Natural killer cell treated with Interleukin-12 subunit alpha and Interleukin-12 subunit beta and Interleukin-15 and Interleukin-18, amount 100 ng/mL, for 72 hours (primary cell): ENCODE data around the gene EPN2. TPM values are rescaled to one million over a fixed set of nuclear protein-coding genes. Genes with fewer than 3 reads are reported as not detected.
"Not testable (repeated sequence)": the region's sequence is repeated elsewhere in the genome, so short reads cannot be mapped to it uniquely, and the experiment has no call there.

ENCODE experiments used
- ATAC-seq, 2 donors: fragments of 150-1000 bp; cut with Tn5 transposase in 1 of 2; sonication (Bioruptor Pico), chemical (Tn5 transposase) in 1 of 2; 2 replicates each; pipeline ENCODE4 v1.10.0; 2021
- DNase-seq: peaks from one replicate; pipeline ENCODE4 v3.0.0; 2022; ENCODE audit warnings: low spot score
- H3K27ac Mint-ChIP-seq, 2 donors: 1 replicate in 1 of 2; 2 replicates in 1 of 2; pipeline ENCODE4 v1.8.0; 2022; ENCODE audit warnings: mixed read lengths in 2 of 2, mild to moderate bottlenecking in 1 of 2, moderate library complexity in 1 of 2
- H3K27me3 Mint-ChIP-seq, 2 donors: 1 replicate in 1 of 2; 2 replicates in 1 of 2; pipeline ENCODE4 v1.8.0; 2022; ENCODE audit warnings: mixed read lengths in 2 of 2
- H3K36me3 Mint-ChIP-seq: one replicate; pipeline ENCODE4 v1.8.0; 2022; ENCODE audit warnings: mixed read lengths
- H3K4me1 Mint-ChIP-seq, 2 donors: 1 replicate in 1 of 2; 2 replicates in 1 of 2; pipeline ENCODE4 v1.8.0; 2022; ENCODE audit warnings: low read depth in 2 of 2, mixed read lengths in 2 of 2, mild to moderate bottlenecking in 1 of 2
- H3K4me3 Mint-ChIP-seq: one replicate; pipeline ENCODE4 v1.8.0; 2022; ENCODE audit warnings: mixed read lengths
- H3K9me3 Mint-ChIP-seq: 2 replicates; pipeline ENCODE4 v1.8.0; 2022; ENCODE audit warnings: mixed read lengths
- total RNA-seq, 2 donors: library from RNA; stranded (reverse); gene quantifications; one replicate each; pipeline ENCODE4 v1.2.3, GENCODE V29; 2022

The EPN2 gene
- total RNA-seq, result 10 to 100 TPM in 1 of 2 donors, 1 to 10 TPM in 1; 1.5 to 20.3 TPM

DNA sequence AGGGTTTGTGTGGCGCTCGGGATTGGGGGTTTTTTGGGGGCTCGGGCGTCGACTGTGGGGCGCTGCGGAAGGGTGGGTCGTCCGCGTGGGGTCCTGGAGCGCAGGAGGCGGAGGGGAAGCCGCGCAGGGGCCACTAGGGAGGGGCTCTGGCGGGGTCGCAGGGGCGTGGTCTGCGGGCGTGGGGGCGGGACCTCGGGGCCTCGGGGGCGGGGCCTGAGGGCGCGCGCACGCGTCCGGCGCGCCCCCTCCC is at the start of gene EPN2:
Gene EPN2 (plus strand): TSS at position 228 of the 250 bp plus-strand sequence. CDS start 45,754 bp downstream, outside the sequence.
- not testable (repeated sequence) for H3K27me3 Mint-ChIP-seq, H3K27ac Mint-ChIP-seq, H3K4me1 Mint-ChIP-seq, DNase-seq, H3K9me3 Mint-ChIP-seq, H3K36me3 Mint-ChIP-seq
- peak in 1 of 2 donors; percentile 88 for ATAC-seq
- H3K4me3 Mint-ChIP-seq, result peak within 1 kb of the TSS; percentile 78

DNA sequence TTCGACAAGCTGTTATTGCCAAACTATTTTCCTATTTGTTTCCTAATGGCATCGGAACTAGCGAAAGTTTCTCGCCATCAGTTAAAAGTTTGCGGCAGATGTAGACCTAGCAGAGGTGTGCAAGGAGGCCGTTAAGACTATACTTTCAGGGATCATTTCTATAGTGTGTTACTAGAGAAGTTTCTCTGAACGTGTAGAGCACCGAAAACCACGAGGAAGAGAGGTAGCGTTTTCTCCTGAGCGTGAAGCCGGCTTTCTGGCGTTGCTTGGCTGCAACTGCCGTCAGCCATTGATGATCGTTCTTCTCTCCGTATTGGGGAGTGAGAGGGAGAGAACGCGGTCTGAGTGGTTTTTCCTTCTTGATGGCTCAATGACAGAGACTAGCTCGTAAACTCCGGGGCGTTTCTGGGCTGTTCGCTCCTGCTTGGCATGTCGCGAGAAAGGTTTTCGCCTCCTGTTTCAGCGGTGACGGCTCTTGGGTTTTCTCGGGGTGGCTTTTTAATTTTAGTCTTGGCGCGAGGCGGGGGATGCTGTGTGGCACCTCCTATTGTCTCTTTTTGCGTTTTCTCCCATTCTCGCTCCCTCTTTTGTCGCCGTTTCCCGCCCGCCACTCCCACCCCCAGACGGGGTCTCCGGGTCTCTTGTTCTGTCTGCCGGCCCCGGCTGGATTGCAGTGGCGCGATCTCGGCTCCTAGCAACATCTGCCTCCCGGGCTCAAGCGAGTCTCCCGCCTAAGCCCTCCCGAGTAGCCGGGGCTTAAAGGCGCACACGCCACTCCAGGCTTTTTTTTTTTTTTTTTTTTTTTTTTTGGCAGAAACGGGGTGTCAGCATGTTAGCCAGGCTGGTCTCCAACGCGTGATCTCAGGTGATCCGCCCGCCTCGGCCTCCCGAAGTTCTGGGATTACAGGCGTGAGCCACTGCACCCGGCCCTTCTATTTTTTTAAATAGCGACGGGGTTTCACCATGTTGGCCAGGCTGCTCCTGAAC is 49.0 kb upstream of the EPN2 start:
- ATAC-seq (peak in 1 of 2 donors; percentile 65), DNase-seq (peak; percentile 98)
- not testable (repeated sequence) for H3K4me3 Mint-ChIP-seq, H3K27me3 Mint-ChIP-seq, H3K36me3 Mint-ChIP-seq, H3K9me3 Mint-ChIP-seq, H3K4me1 Mint-ChIP-seq, H3K27ac Mint-ChIP-seq

DNA sequence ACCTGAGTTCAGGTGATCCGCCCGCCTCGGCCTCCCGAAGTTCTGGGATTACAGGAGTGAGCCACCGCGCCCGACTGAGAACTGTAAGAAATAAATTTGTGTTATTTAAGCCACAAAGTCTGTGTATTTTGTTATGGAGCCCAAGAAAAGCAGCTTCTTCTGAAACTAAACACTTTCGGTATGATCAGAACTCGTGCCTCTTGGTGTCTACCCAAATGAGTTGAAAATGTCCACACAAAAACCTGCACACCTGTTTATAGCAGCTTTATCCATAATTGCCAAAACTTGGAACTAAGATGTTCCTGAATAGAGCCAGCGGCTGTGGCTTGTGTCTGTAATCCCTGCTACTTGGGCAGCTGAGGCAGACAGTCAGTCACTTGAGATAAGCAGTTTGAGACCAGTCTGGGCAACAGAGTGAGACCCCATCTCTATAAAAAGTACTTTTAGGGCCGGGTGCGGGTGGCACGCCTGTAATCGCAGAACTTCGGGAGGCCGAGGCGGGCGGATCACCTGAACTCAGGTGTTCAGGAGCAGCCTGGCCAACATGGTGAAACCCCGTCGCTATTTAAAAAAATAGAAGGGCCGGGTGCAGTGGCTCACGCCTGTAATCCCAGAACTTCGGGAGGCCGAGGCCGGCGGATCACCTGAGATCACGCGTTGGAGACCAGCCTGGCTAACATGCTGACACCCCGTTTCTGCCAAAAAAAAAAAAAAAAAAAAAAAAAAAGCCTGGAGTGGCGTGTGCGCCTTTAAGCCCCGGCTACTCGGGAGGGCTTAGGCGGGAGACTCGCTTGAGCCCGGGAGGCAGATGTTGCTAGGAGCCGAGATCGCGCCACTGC is 48.1 kb upstream of the EPN2 start:
- not testable (repeated sequence) for DNase-seq, H3K27me3 Mint-ChIP-seq, H3K27ac Mint-ChIP-seq, H3K4me3 Mint-ChIP-seq, H3K4me1 Mint-ChIP-seq, H3K9me3 Mint-ChIP-seq, H3K36me3 Mint-ChIP-seq
- ATAC-seq, result peak; percentile 89 to 94

DNA sequence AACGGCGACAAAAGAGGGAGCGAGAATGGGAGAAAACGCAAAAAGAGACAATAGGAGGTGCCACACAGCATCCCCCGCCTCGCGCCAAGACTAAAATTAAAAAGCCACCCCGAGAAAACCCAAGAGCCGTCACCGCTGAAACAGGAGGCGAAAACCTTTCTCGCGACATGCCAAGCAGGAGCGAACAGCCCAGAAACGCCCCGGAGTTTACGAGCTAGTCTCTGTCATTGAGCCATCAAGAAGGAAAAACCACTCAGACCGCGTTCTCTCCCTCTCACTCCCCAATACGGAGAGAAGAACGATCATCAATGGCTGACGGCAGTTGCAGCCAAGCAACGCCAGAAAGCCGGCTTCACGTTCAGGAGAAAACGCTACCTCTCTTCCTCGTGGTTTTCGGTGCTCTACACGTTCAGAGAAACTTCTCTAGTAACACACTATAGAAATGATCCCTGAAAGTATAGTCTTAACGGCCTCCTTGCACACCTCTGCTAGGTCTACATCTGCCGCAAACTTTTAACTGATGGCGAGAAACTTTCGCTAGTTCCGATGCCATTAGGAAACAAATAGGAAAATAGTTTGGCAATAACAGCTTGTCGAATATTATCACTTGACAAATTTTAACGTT is 47.3 kb upstream of the EPN2 start:
- ATAC-seq, H3K27ac Mint-ChIP-seq, H3K4me1 Mint-ChIP-seq, H3K36me3 Mint-ChIP-seq, H3K4me3 Mint-ChIP-seq, DNase-seq, H3K9me3 Mint-ChIP-seq, H3K27me3 Mint-ChIP-seq: not testable (repeated sequence)

DNA sequence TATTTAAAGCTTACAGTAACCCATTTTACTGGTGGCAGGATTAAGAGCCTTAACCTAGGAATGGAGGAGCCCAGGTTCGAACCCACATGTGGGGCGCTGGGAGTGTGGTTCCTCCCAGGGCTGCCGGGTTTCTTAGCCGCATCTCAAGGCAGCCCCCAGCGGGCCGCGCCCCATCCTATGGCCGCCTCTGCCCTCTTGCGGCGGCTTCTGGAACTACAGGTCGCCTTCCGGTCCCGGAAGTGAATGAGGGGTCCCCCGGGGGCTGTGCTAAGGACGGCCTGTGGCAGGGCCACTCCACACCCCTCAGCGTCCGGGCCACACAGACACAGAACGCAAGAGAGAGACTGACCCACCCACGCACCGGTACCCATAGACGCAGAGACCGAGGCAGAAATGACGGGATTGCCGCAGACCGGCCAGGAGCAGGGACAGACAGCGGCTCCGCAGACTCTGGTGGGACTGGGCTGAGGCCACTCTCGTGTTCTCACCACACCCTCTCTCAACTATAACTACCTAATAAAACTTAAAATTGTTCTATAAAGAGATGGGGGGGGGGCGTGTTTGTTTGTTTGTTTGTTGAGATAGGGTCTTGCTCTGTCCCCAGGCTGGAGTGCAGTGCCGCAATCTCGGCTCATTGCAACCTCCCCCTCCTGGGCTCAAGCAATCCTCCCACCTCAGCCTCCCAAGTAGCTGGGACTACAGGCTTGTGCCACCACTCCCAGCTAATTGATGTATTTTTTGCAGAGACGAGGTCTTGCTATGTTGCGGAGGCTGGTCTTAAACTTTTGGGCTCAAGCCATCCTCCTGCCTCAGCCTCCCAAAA is 40.6 kb upstream of the EPN2 start:
- H3K36me3 Mint-ChIP-seq, H3K4me3 Mint-ChIP-seq, H3K9me3 Mint-ChIP-seq, DNase-seq, H3K4me1 Mint-ChIP-seq, H3K27me3 Mint-ChIP-seq, H3K27ac Mint-ChIP-seq: not testable (repeated sequence)
- ATAC-seq, result peak; percentile 99

DNA sequence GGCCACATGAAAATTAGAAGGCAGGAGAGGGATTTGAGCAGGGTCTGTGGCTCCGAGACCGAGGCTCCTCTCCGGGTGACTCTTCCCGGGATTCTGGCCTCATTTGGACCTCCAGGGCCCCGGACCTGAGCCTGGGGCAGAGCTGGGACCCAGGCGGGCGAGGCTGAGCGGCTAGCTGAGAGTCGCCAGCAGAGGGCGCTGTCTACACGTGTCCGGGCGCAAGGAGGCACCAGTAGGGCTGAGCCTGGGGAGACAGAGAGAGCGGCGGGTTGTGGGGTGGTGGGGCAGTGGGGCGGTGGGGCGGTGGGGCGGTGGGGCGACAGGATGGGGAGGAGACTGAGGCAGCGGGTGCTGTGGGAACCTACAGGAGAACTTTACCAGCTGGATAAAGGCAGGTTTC is 34.7 kb upstream of the EPN2 start:
- not testable (repeated sequence) for H3K4me3 Mint-ChIP-seq, H3K27ac Mint-ChIP-seq, H3K36me3 Mint-ChIP-seq, H3K27me3 Mint-ChIP-seq, DNase-seq, H3K4me1 Mint-ChIP-seq, H3K9me3 Mint-ChIP-seq
- peak; percentile 94 for ATAC-seq

DNA sequence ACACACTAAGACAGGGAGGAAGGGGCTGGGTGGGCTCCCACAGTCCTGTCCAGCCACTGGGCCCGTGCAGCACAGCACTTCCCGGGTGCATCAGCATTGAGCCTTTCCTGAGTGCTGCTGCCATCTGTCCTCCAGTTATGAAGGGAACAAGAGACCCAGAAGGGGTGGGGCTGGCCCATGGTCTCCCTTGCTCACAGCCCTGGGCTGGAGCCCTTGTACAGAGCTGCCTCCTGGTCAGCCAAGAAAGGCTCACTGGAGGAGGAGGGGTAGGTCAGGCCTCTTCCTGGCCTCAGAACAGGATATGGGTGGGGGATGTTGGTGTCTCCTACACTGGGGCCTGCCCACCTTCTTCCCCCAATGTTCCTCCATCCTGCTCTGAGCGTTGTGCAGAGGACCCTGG is 33.7 kb upstream of the EPN2 start:
- DNase-seq, H3K27ac Mint-ChIP-seq, H3K36me3 Mint-ChIP-seq, H3K27me3 Mint-ChIP-seq, H3K4me3 Mint-ChIP-seq, H3K4me1 Mint-ChIP-seq, ATAC-seq, H3K9me3 Mint-ChIP-seq: not testable (repeated sequence)

DNA sequence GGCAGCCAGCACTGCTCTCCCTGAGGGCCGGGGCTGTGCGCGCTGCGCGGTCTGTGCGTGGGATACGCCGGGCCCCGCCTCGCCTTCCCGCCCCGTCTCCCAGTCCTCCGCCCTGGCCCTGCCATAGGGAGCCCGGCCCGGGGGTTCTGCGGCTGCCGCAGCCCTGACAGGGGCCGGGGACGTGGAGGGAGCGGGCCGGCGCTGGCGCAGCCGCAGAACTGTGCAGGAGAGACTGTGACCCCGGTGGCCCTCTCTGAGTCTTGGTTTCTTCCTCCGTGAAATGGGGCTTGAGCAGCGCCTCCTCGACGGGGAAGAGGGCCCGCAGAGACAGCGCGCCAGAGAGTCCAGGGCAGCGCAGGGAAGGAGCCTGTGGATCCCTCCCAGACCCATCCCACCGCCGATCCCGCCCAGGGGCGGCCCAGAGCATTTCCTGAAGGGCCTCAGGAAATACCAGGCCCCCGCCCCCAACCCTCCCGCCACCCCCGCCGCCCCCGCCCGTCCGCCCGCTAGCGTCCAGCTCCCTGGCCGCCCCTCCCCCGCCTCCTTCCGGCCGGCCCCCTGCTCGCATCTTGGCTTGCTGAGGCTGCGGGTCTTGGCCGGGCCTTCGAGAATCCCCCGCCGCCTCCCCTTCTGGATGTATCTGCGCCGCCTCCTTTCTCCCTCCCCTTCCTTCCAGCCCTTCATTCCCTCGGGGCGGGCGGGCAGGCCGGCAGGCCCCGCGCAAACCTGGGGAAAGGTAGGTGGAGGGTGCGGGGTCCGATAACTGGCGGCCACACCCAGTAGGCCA is 21.9 kb upstream of the EPN2 start:
- not testable (repeated sequence) for H3K9me3 Mint-ChIP-seq, H3K4me3 Mint-ChIP-seq, H3K4me1 Mint-ChIP-seq, H3K27me3 Mint-ChIP-seq, H3K36me3 Mint-ChIP-seq, H3K27ac Mint-ChIP-seq, DNase-seq
- ATAC-seq, result peak; percentile 45 to 72

DNA sequence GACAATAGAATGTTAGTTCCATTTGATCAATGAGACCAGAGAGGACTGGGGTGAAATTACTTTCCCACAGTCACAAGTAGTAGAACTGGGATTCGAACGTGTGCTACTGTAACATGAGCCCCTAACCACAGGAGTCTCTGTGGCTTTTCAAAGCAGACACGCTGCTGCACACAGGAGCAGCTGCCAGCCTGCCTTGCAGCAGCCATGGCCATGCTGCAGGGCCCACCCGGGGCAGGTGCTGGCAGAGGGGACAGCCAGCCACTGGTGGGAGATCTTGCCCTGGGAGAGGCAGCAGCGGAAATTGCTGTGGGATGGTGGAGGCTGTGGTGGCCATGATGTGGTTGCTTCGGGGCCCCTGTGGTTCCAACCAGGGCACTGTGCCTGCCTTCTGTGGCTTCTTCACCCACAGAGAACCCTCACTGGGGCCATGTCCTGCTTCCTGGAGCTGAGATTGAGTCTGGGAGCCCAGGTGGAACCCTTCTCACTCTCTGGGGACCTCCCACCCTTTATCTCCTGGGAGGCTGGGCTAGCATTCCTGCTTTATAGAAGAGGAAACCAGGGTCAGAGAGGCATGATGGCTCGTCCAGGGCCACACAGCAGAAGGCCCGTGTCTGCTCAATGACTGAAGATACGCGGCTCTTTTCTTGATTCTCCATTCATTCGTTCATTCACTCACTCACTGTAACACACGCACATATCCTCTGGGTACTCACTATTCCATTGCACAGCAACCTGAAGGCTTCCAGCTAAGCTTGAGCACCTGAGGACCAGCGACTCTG is 20.8 kb upstream of the EPN2 start:
- H3K4me1 Mint-ChIP-seq, H3K4me3 Mint-ChIP-seq, H3K36me3 Mint-ChIP-seq, H3K9me3 Mint-ChIP-seq, DNase-seq, H3K27ac Mint-ChIP-seq, H3K27me3 Mint-ChIP-seq: not testable (repeated sequence)
- ATAC-seq, result peak; percentile 64 to 66

DNA sequence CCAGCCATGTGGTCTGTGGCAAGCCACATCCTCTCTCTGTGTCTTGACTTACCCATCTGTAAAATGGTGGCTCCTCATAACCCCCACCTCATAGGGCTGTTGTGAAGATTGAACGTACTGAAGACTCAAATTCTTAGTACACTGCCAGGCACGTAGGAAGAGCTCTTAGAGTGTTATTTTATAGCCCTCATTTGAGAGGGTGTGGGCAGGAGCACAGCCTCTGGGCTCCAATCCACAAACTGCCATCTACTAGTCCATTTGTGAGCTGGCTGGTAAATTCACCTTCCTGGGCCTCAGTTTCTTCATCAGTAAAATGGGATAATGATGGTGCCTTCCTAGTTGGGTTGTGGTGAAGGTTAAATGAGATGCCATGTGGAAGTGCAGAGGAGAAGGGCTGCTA is 18.3 kb upstream of the EPN2 start:
- not testable (repeated sequence) for H3K4me1 Mint-ChIP-seq, DNase-seq, H3K4me3 Mint-ChIP-seq, H3K27ac Mint-ChIP-seq, H3K9me3 Mint-ChIP-seq, H3K36me3 Mint-ChIP-seq, H3K27me3 Mint-ChIP-seq, ATAC-seq

DNA sequence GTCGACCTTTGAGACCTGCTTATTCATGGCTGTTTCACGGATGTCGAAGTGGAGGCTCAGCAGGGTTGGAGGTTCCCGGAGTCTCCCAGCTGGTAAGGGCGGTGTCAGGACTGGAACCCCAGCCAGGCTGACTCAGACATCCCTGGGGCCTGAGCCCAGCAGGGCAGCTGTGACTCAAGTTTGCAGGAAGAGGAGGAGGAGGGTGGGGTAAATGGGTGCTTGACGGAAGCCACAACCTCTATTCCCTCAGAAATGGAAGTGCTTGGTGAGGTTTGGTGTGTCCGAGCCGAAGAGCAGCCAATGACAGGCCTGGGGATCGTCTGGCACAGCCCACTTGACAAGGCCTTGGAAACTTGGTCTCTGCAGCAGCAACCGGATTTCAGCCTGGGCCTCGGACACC is 17.8 kb upstream of the EPN2 start:
- H3K4me1 Mint-ChIP-seq, H3K4me3 Mint-ChIP-seq, H3K36me3 Mint-ChIP-seq, H3K27ac Mint-ChIP-seq, H3K27me3 Mint-ChIP-seq, DNase-seq, ATAC-seq, H3K9me3 Mint-ChIP-seq: not testable (repeated sequence)

DNA sequence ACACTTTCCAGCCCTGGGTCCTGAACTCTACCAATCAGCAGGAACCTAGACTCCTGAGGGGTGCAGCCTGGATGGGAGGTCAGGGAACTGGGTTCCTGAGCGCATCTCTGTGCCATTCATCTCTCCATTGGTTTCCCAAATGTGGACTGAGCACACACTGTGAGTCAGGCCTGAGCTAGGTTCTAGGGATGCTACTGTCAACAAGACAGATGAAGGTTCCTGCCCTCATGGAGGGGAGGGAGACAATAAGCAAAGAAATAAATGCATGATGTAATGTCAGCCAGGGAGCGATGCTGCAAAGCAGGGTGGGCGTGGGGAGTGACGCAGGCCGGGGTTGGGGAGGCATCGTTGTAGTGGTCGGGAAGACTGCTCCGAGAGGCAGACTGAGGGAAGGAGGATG is 17.0 kb upstream of the EPN2 start:
- H3K27ac Mint-ChIP-seq, result not testable (repeated sequence)

More for the DNA sequence above, 17.0 kb upstream of the EPN2 start:
- ATAC-seq, H3K4me3 Mint-ChIP-seq, H3K4me1 Mint-ChIP-seq, H3K27me3 Mint-ChIP-seq, DNase-seq, H3K36me3 Mint-ChIP-seq, H3K9me3 Mint-ChIP-seq: not testable (repeated sequence)
